ENCODE results near the gene GZF1. TPM values are rescaled to one million over a fixed set of nuclear protein-coding genes. Genes with fewer than 3 reads are reported as not detected.

The GZF1 gene
- total RNA-seq, 6 experiments from 2014 or later = 10.5 to 15.9 (median 13.6) TPM

DNA sequence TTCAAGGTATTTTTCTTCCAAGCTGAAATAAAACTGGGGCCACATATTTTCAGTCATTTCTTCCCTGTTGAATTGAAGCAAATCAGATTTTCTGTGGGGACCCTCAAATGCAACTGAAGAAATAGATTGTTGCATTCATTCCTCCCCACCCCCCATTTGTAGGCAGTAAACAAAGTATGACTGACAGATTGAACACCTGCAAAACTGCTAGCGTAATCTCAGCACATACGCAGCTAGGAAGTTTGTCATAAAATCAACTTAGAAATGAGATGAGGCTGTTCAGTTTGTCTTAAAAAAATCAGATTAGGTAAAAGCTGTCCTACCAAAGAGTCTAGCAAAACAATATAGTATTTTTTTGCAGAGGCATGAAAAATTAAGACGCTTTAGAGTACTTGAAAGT is 8.9 kb downstream of the GZF1 start:
- H3K27me3 Mint-ChIP-seq (ENCODE audit: insufficient read depth) = peaks cover 5% of the 10 kb centered on the region
- no peak for DNase-seq
- H3K36me3 Mint-ChIP-seq (ENCODE audit: low read depth) = peaks cover 59% of the 10 kb centered on the region
- H3K4me1 Mint-ChIP-seq (ENCODE audit: low read depth) = peaks cover 33% of the 10 kb centered on the region
- H3K27ac Mint-ChIP-seq = no peak overlapping the region; the same call in 1 of the 2 replicates
- no peak overlapping the region for H3K4me3 Mint-ChIP-seq
- TF ChIP-seq, protein P1, sequence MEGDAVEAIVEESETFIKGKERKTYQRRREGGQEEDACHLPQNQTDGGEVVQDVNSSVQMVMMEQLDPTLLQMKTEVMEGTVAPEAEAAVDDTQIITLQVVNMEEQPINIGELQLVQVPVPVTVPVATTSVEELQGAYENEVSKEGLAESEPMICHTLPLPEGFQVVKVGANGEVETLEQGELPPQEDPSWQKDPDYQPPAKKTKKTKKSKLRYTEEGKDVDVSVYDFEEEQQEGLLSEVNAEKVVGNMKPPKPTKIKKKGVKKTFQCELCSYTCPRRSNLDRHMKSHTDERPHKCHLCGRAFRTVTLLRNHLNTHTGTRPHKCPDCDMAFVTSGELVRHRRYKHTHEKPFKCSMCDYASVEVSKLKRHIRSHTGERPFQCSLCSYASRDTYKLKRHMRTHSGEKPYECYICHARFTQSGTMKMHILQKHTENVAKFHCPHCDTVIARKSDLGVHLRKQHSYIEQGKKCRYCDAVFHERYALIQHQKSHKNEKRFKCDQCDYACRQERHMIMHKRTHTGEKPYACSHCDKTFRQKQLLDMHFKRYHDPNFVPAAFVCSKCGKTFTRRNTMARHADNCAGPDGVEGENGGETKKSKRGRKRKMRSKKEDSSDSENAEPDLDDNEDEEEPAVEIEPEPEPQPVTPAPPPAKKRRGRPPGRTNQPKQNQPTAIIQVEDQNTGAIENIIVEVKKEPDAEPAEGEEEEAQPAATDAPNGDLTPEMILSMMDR (IDR thresholded peaks at IDR 0.05) = no peak
- no peaks in the 10 kb centered on the region for H3K9me3 Mint-ChIP-seq

DNA sequence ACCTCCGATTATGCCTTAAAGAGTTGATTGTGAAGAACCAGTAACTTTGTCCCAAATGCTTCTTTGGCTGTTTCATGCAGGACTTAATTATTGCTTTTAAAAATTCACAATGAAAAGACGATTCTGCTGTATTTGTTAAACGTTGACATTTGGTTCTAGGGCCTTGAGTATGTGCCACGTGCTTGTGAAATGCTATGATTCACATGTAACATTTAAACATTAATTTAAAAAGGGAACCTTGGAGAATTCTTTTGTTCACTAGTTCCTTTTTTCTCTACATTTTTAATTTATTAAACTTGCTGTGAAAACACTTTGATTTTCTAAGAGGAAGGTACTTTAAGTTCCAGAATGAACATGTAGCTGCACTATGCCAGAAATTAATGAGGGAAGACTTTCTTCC is 9.5 kb downstream of the GZF1 start:
- H3K4me3 Mint-ChIP-seq = no peak overlapping the region
- no peak for DNase-seq
- H3K9me3 Mint-ChIP-seq = no peaks in the 10 kb centered on the region
- H3K27me3 Mint-ChIP-seq (ENCODE audit: insufficient read depth) = peaks cover 1% of the 10 kb centered on the region; the same call in 1 of the 2 replicates
- H3K36me3 Mint-ChIP-seq (ENCODE audit: low read depth) = peaks cover 59% of the 10 kb centered on the region
- H3K27ac Mint-ChIP-seq = no peak overlapping the region
- peaks cover 26% of the 10 kb centered on the region for H3K4me1 Mint-ChIP-seq (ENCODE audit: low read depth)
- TF ChIP-seq, protein P1 (IDR thresholded peaks at IDR 0.05) = no peak

DNA sequence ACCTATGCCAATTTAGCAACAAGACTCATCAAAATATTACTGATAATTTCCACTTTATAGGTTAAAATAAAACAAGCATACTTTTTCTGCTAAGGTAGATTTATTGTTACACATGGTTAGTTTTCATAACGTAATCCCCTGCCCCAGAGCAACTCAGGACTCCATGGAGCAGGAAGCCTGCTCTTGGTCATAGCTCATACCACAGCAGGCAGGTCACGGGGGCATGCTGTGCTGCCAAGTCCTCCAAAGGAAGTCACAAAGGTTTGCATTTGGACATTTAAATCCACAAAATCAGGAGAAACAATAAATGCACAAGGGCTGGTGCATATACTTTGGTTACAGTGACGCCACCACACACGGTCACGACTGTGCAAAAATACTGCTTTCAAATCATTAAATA is 12.5 kb downstream of the GZF1 start:
- H3K9me3 Mint-ChIP-seq = no peaks in the 10 kb centered on the region
- no peak overlapping the region for H3K27ac Mint-ChIP-seq
- peaks cover 70% of the 10 kb centered on the region for H3K36me3 Mint-ChIP-seq (ENCODE audit: low read depth)
- no peaks in the 10 kb centered on the region for H3K4me1 Mint-ChIP-seq (ENCODE audit: low read depth)
- DNase-seq = no peak
- no peak overlapping the region for H3K4me3 Mint-ChIP-seq
- TF ChIP-seq, protein P1 (IDR thresholded peaks at IDR 0.05) = no peak
- peaks cover 1% of the 10 kb centered on the region; the same call in 1 of the 2 replicates for H3K27me3 Mint-ChIP-seq (ENCODE audit: insufficient read depth)

DNA sequence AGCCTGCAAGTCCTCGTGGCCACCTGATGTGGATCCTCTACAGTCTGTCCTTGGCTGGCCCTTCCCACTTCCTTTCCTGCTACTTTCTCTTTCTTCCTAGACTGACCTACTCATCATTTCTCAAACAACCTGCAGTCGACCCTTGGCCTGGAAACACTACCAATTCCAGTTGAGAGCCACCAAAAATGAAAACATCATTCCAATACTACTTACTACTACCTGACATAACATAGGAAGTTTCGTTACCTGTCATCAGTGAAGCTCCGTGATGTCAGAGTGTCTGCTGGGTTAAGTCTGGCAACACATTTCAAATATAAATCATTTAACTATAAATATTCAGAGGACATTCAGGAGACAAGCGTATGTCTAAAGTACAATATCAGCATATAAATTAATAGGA is 13.8 kb downstream of the GZF1 start:
- no peaks in the 10 kb centered on the region for H3K9me3 Mint-ChIP-seq
- peaks cover 63% of the 10 kb centered on the region for H3K36me3 Mint-ChIP-seq (ENCODE audit: low read depth)
- no peak overlapping the region for H3K27ac Mint-ChIP-seq
- TF ChIP-seq, protein P1 (IDR thresholded peaks at IDR 0.05) = no peak
- H3K4me1 Mint-ChIP-seq (ENCODE audit: low read depth) = no peaks in the 10 kb centered on the region
- H3K27me3 Mint-ChIP-seq (ENCODE audit: insufficient read depth) = peaks cover 1% of the 10 kb centered on the region; the same call in 1 of the 2 replicates
- H3K4me3 Mint-ChIP-seq = no peak overlapping the region
- no peak for DNase-seq

DNA sequence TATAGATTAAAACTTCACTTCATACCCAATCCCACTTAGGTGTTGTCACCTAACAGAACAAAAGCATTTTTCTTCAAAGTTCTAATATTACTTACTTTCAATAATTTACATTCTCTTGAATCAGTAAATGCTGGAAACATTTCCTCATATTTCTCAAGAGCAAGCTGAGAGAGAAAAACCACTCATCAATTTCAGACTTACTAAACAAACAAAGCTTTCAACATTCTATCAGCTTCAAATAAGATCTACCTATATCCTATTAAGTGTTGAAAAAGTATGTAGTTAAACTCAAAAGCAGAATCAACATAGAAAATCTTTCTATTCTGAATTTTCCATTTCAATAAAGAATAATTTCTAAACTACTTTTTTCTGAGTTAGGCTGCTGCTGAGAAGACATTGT is 17.8 kb downstream of the GZF1 start:
- H3K4me3 Mint-ChIP-seq = no peak overlapping the region
- no peak overlapping the region for H3K27ac Mint-ChIP-seq
- no peaks in the 10 kb centered on the region for H3K4me1 Mint-ChIP-seq (ENCODE audit: low read depth)
- DNase-seq = no peak
- peaks cover 62% of the 10 kb centered on the region for H3K36me3 Mint-ChIP-seq (ENCODE audit: low read depth)
- TF ChIP-seq, protein P1 (IDR thresholded peaks at IDR 0.05) = no peak
- H3K27me3 Mint-ChIP-seq (ENCODE audit: insufficient read depth) = no peaks in the 10 kb centered on the region
- no peaks in the 10 kb centered on the region for H3K9me3 Mint-ChIP-seq

DNA sequence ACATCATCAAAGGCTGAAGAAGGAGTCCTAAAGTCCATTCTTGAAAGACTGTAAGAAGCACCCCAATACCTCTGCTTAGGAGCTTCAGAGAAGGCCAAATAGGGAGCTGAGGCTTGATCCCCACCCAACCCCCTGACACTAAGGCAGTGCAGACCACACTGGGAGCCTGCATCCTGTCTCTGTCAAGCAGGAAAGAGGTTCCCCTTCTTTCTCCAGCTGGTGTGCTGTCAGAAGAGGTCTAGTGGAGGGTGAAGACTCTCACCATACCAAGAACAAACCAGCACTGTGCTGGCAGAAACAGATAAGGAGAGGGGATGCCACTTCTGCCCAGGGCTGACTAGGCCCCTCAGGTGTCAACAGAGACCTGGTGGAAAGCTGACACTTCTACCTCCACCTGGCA is 19.9 kb downstream of the GZF1 start:
- TF ChIP-seq, protein P1 (IDR thresholded peaks at IDR 0.05) = no peak
- H3K4me3 Mint-ChIP-seq = no peak overlapping the region
- no peak for DNase-seq
- H3K9me3 Mint-ChIP-seq = no peaks in the 10 kb centered on the region
- H3K27me3 Mint-ChIP-seq (ENCODE audit: insufficient read depth) = no peaks in the 10 kb centered on the region
- no peaks in the 10 kb centered on the region for H3K4me1 Mint-ChIP-seq (ENCODE audit: low read depth)
- no peak overlapping the region for H3K27ac Mint-ChIP-seq
- H3K36me3 Mint-ChIP-seq (ENCODE audit: low read depth) = peaks cover 60% of the 10 kb centered on the region
